GM21723 (cell line): ENCODE measurements around the gene ERVK3-1.
A peak's percentile ranks its signal among the peaks of the same experiment; 100 is the strongest.
"Not testable (repeated sequence)": the region's sequence is repeated elsewhere in the genome, so short reads cannot be mapped to it uniquely, and the experiment has no call there.

Experiments
- ATAC-seq: cut with Tn5 transposase; IDR thresholded peaks from one replicate; pipeline ENCODE4 v1.9.1; 2021; ENCODE audit warnings: mild to moderate bottlenecking, moderate library complexity; ENCODE audit not compliant: unreplicated experiment

Gene ERVK3-1, protein sequence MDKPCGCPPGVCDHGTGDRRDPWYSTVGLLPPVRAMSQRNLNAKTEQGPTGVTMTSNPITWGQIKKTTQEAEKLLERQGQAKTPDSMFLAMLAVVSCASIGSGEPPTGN

DNA sequence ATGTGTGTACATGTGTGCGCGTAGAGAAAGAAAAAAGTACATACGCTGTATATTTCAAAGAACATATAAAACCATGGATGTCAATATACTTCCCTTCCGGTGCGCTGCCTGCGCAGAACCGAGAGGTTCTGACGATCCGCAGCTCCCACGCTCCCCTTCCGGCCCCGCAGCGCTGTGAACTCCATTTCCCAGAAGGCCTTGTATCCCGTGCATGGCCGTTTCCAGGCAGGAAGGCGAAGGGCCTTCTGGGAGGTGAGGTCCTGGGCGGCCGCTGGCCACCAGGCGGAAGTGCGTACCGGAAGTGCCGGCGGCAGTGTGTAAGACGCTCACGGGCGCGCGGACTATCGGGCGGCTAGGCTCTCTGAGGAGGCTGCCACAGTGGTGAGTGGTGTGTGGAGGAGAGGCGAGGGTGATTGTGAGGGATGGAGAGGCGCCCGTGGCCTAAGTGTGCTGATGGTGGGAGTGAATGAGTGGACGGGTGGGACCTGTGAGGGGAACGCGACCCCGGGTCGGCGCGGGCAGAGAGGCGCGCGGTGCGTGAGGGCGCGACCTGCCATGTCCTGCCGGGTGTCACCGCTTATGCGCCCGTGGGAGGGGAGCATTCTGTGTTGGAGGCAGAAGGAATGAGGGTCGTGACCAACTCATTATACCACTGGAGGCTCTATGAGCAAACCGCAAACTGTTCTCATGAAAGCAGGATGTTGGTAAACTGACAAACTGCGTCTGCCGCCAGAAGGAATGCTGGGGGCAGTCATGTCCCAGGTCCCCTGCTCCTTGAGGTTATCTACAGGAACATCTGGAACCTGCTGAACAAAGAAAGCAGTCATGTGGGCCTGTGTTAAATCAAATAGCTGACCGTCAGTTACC is at the start of gene ERVK3-1:
Gene ERVK3-1, plus strand, starts transcription at position 313 of the 867 bp plus-strand sequence. CDS start 6,792 bp downstream, outside the sequence.
- ATAC-seq = peak; percentile 97

DNA sequence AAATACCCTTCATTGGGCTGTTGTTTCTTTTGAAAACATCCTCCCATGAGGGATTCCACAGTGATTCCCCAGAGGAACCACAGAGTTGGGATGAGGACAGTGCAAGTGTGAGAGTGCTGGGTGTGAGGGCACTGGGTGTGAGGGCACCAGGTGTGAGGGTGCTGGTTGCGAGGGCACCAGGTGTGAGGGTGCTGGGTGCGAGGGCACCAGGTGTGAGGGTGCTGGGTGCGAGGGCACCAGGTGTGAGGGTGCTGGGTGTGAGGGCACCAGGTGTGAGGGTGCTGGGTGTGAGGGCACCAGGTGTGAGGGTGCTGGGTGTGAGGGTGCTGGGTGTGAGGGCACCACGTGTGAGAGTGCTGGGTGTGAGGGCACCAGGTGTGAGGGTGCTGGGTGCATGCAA is 46.9 kb upstream of the ERVK3-1 start:
- not testable (repeated sequence) for ATAC-seq

DNA sequence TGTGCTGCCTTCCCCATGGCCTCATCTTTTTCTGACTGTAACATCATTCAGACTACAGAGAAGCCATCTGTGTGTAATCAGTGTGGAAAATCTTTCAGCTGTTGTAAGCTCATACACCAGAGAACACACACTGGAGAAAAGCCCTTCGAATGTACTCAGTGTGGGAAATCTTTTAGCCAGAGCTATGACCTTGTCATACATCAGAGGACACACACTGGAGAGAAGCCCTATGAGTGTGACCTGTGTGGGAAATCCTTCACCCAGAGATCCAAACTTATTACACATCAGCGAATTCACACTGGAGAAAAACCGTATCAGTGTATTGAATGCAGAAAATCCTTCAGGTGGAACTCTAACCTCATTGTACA is 43.6 kb upstream of the ERVK3-1 start:
- ATAC-seq = no peak

DNA sequence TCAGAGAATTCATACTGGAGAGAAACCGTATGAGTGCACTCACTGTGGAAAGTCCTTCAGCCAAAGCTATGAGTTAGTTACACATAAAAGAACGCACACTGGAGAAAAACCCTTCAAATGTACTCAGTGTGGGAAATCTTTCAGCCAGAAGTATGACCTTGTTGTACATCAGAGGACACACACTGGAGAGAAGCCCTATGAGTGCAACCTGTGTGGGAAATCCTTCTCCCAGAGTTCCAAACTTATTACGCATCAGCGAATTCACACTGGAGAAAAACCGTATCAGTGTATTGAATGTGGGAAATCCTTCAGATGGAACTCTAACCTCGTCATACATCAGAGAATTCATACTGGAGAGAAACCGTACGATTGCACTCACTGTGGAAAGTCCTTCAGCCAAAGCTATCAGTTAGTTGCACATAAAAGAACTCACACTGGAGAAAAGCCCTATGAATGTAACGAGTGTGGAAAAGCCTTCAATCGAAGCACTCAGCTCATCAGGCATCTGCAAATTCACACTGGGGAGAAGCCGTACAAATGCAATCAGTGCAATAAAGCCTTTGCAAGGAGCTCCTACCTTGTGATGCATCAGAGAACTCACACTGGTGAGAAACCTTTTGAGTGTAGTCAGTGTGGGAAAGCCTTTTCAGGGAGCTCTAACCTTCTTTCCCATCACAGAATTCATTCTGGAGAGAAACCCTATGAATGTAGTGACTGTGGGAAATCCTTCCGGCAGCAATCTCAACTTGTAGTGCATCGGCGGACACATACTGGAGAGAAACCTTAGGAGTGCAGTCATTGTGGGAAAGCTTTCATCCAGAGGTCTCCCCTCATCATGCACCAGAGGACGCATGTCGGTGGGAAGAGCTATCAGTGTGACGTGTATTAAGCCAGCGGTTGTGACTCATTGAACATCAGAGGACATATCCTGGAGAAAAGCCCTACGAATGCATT is 42.9 kb upstream of the ERVK3-1 start:
- no peak for ATAC-seq

DNA sequence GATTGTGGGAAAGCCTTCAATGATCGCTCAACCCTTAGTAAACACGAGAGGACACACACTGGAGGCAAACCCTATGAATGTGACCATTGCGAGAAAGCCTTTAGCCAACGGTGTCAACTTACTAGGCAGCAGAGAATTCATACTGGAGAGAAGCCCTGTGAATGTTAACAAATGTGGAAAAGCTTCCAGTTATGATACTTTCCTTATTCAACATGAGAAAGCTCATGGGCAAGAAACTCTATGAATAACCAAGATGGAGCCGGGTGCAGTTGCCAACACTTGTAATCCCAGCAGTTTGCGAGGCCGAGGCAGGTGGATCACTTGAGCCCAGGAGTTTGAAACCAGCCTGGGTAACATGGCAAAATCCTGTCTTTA is 42.3 kb upstream of the ERVK3-1 start:
- no peak for ATAC-seq

DNA sequence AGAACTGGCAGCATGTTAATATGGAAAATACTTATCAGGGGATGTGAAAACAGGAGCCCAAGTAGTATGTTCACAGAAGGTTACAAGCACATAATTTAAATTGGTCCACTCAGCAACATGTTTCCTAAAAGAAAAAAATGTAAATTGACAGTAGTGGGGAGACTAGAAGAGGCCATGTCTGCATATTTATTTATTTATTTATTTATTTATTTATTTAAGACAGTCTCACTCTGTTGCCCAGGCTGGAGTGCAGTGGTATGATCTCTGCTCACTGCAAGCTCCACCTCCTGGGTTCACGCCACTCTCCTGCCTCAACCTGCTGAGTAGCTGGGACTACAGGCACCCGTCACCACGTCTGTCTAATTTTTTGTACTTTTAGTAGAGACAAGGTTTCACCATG is 40.1 kb upstream of the ERVK3-1 start:
- no peak for ATAC-seq

DNA sequence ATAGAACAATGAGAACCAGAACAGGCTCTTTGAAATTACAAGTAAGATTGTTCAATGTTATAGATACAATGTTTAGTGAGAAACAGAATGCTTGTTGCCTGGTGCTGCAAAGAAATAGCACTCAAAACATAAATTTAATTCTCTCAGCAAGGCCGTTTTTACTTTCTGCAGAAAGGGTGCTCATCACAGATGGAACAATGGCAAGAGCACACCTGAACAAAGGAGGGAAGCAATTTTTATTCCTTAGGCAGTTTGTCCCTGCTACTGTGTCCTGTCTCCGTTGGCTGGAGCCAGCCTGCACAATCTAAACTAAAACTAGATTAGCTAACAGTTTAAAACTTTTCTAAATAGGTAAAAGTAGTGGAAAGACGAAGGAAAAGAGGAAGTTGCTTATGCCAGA is 36.8 kb upstream of the ERVK3-1 start:
- ATAC-seq = no peak

DNA sequence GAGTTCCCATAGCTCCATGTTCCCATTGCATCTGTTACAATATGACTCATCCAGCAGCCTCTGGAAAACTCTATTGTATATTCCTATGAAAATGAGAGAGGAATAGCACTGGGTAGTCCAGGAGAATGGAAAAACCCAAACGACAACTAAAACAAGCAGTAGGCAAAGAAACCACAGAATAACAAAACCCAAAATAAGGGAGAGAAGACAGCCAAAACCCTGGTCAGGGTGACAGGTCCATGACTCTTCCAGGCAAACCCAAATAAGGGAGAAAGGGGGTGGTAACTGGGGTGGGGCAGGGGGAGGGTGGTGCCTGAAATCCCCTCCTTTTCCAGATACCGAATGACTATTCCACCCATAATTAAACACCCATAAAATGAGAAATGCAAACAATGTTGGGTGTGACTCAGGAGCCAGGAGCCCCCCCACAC is 30.4 kb upstream of the ERVK3-1 start:
- no peak for ATAC-seq

DNA sequence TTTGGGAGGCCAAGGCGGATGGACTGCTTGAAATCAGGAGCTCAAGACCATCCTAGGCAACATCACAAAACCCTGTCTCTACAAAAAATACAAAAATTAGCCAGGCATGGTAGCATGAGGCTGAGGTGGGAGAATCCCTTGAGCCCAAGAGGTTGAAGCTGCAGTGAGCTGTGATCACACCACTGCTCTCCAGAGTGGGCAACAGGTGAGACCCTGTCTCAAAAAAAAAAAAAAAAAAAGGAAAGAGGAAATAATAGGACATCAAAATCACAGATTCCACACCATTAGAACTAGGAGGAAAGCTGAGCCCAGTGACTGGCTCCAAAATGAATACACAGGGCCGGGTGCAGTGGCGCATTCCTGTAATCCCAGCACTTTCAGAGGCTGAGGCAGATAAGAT is 29.6 kb upstream of the ERVK3-1 start:
- ATAC-seq = no peak

DNA sequence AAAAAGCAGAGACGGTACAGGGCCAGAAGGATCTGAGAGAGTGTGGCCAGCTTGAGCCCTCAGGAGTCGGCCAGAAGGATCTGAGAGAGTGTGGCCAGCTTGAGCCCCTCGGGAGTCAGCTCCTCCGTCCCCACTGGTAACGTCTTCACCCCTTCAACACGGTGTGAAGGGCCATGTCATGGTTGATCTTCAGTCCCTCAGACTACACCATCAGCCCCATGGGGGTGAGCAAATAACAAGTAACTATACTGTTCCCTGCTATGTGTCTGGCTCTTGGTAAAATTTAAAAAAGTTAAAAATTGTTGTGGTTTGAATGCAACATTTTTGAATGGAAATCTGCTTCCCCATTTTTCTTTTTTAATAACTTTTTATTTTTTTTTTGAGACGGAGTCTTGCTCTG is 28.0 kb upstream of the ERVK3-1 start:
- ATAC-seq = no peak

DNA sequence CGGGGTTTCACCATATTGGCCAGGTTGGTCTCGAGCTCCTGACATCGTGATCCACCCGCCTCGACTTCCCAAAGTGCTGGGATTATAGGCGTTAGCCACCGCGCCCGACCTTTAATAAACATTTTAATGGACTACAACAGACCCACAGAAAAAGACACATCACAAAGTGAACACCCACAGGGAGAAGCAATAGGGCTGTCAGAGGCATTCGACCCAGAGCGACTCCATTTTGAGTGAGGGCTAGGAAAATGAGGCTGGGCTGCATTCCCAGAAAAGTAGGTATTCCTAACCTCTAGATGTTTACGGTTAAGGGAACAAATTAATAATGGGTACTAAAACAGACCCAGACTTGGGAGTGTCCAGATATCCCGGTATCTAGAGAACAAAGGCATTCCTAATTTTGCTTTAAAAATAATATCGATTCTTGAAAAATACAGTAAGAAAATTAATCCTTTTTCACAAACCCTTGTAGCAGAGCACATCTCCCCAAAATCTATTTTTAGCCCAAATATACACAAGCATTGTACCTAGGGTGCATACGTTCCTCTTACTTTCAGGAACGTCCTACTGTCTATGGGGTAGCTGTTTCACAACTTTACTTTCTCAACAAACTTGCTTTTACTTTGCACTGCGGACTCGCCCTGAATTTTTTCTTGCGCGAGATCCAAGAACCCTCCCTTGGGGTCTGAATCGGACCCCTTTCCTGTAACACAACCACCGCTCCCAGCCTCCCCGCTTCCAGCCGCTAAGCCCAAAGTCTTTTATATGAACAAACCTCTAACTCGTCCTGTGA is 27.2 kb upstream of the ERVK3-1 start:
- no peak for ATAC-seq

DNA sequence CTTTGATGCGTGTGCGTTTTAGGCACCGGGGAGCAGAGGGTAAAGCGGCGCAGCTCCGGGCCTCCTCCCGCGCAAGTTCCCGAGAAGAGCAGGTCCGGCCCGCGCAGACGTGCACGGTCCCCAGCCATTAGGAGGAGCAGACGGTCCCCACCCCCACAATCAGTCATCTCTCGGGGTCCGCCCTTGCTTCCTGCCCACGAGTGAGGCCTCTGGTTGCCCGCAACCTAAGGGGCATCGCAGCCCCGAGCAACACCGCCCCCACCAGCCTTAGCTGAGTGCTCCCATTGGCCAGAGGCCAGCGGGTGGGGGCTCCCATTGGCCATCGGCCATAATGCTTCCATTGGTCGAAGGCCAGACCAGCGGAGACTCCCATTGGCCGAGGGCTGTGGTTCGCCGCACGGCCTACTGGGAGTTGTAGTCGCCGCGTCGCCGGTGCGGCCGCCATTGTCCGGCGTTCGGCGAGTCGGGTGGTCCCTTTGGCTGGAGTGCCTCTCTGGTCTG is 26.6 kb upstream of the ERVK3-1 start, which contains the start of gene ZNF8:
Gene ZNF8, plus strand, starts transcription at position 415 of the 501 bp plus-strand sequence. CDS start 127 bp downstream, outside the sequence.
- peak; percentile 91 for ATAC-seq

DNA sequence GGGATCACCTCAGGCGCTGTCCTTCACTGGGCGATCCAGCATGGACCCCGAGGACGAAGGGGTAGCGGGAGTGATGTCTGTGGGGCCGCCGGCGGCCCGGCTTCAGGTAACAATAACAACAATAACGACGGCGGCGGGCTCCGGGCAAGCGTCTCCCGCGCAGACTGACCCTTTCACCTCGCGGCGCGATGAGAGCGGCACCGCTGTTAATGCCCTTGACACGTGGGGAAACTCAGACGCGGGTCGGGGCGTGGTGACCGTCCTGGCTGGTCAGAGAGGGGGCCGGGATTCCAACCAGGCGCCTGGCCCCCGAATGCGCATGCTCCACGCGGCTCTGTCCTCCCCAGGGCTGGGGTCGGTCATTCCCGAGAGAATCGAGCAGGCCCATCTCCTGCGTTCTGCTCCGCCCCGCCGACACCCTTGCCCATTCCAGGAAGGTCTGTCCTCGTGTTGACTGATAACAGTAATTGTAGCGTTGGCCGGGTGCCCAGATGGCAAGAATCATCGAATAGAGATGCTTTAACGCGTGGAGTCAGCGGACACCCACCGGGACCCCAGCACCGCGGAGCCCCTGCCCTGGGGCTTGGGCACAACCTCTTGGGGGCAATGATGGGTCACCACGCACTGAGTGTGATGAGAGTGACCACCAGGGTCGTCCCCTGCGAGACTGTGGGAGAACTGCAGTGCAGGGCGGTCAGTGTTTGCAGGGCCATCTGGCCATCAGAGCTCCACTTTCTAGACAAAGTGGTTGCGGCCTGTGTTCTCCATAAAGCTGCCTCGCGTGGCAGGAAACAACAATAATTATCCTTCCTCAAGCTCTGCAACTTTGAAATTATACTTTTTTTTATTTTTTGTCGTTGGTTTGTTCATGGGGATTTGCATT is 25.9 kb upstream of the ERVK3-1 start:
- peak; percentile 29 for ATAC-seq

DNA sequence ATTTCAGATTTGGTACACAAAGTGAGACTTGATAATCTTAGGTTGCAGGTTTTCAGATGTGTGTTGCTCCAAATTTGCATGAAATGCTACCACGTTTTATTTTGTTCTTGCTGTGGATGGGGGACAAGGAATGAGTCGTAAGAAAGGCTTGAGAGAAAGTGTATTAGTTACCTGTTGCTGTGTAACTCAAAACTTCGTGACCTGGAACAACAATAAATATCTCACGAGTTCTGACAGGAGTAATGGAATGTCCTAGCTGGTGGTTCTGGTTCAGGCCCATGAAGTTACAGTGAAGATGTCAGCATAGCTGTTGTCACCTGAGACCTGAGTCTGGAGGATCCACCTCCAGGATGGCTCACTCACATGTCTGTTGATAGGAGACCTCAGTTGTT is 25.3 kb upstream of the ERVK3-1 start:
- no peak for ATAC-seq

DNA sequence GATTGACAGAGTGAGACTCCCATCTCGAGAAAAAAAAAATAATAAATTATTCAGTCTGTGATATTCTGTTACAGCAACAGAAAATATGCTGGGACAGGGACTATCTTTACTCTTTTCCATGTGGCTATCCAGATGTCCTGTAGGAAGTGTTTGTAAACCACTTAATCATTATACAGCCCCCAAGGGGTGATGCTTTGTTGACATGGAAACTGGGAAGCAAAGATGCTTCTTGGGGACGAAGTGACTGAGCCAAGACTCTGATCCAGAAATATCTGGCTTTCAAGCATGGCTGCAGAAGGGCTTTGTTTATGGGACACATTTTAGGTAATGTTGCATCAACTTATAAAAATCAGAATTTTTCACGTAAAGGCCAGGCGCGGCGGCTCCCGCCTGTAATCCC is 21.0 kb upstream of the ERVK3-1 start:
- no peak for ATAC-seq

DNA sequence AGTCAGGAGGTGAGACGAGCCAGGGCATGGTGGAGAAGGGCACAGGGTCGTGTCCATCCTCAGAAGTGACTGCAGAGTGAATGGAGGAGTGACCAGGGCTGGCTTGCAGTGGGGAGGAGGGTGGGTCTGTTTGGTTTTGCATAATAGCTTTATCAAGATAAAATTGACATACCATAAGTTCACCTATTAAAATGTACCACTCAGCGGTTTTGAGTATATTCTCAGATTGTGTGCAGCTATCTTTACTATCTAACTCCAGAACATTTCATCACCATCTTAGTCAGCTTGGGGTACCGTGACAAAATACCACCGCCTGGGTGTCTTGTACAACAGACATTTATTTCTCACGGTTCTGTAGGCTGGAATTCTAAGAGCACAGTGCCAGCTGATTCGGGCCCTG is 13.2 kb upstream of the ERVK3-1 start:
- no peak for ATAC-seq

DNA sequence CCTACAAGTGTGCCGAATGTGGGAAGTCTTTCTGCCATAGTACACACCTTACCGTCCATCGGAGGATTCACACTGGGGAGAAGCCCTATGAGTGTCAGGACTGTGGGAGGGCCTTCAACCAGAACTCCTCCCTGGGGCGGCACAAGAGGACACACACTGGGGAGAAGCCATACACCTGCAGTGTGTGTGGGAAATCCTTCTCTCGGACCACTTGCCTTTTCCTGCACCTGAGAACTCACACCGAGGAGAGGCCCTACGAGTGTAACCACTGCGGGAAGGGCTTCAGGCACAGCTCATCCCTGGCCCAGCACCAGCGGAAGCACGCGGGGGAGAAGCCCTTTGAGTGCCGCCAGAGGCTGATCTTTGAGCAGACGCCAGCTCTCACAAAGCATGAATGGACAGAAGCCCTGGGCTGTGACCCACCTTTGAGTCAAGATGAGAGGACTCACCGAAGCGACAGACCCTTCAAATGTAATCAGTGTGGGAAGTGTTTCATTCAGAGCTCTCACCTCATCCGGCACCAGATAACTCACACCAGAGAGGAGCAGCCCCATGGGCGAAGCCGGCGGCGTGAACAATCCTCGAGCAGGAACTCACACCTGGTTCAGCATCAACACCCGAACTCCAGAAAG is 10.3 kb upstream of the ERVK3-1 start:
- no peak for ATAC-seq

DNA sequence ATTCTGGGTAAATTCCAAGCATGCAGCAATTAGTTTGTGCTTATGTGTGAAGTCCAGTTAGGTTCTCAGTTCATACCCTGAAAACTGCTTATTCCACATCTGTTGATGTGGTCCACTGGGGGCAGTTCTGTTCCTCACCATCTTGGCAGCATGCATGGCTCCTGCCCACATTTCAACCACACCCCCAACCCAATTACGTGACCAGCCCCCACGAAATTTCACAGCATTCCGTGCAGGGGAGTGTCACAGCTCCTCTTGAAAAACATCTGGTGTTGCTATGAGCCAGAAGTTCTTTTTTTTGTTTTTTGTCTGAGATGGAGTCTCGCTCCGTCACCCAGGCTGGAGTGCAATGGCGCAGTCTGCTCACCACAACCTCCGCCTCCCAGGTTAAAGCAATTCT is 9.1 kb upstream of the ERVK3-1 start:
- no peak for ATAC-seq

DNA sequence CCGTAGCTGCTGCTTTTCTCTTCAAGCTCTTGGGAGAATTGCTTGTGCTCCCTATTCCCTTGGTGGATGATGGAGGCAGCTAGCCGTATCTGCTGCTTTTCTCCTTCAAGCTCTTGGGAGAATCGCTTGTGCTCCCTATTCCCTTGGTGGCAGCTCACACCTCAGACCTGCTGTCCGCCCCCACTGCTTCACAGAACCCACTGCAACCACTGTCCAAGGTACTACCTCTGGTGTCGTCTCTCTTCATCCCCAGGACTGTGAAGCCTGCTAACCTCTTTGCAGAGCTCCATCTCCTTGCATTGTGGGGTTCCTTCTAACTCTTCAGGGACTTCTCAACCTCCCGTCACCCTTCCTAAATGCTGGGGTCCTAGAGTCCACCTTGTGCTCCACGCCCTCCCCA is 4.6 kb upstream of the ERVK3-1 start:
- no peak for ATAC-seq
